Activated naive CD4-positive, alpha-beta T cell treated with anti-CD3 and anti-CD28 coated beads, Interleukin-2, amount 10 ng/mL, durations not matched to agents 7 days and 5 days (primary cell): ENCODE results near the gene NEK1.
"Not testable (repeated sequence)": the region's sequence is repeated elsewhere in the genome, so short reads cannot be mapped to it uniquely, and the experiment has no call there.

Experiments used
- CTCF ChIA-PET: fragments of 350-600 bp; sonication (Branson Sonifier 250); formaldehyde crosslinking; loops from one replicate; lab custom pipeline; 2021; ENCODE audit warnings: antibody characterized with exemption; lab: Charles Lee
- DNase-seq: peaks from one replicate; pipeline ENCODE4 v3.0.0-alpha.2; 2020
- H3K27ac Mint-ChIP-seq: one replicate; pipeline ENCODE4 v1.8.0; 2021; ENCODE audit warnings: mild to moderate bottlenecking, moderate library complexity, mixed read lengths
- H3K27me3 Mint-ChIP-seq: one replicate; pipeline ENCODE4 v1.8.0; 2021; ENCODE audit warnings: mild to moderate bottlenecking, mixed read lengths
- H3K36me3 Mint-ChIP-seq: one replicate; pipeline ENCODE4 v1.8.0; 2021; ENCODE audit warnings: mixed read lengths
- H3K4me1 Mint-ChIP-seq: one replicate; pipeline ENCODE4 v1.8.0; 2021; ENCODE audit warnings: mixed read lengths
- H3K4me3 Mint-ChIP-seq: one replicate; pipeline ENCODE4 v1.8.0; 2021; ENCODE audit warnings: mild to moderate bottlenecking, moderate library complexity, mixed read lengths
- H3K9me3 Mint-ChIP-seq: one replicate; pipeline ENCODE4 v1.8.0; 2021; ENCODE audit warnings: mixed read lengths

Gene NEK1

GRCh38 chr4:169485791-169486742 lies 126.3 kb downstream of the NEK1 start:
- no peak overlapping the region for H3K27ac Mint-ChIP-seq

GRCh38 chr4:169485086-169485485 lies 127.3 kb downstream of the NEK1 start:
- no peaks in the 10 kb centered on the region for H3K27me3 Mint-ChIP-seq
- no peak overlapping the region for H3K4me3 Mint-ChIP-seq
- no peaks in the 10 kb centered on the region for H3K9me3 Mint-ChIP-seq
- H3K36me3 Mint-ChIP-seq: no peaks in the 10 kb centered on the region
- CTCF ChIA-PET: interaction anchor here (0.8 to 1.6 kb wide), 9 partner anchors 70 to 702 kb away, joined by 3 to 8 read pairs (median 3); no protein-coding TSS in a partner anchor
- H3K4me1 Mint-ChIP-seq: no peaks in the 10 kb centered on the region
- DNase-seq: no peak
- H3K27ac Mint-ChIP-seq: no peak overlapping the region

More at GRCh38 chr4:169485791-169486742, 126.3 kb downstream of the NEK1 start:
- Mint-ChIP-seq H3K36me3 (no peaks in the 10 kb centered on the region), H3K27me3 (no peaks in the 10 kb centered on the region), H3K9me3 (no peaks in the 10 kb centered on the region), H3K4me3 (no peak overlapping the region), H3K4me1 (no peaks in the 10 kb centered on the region)
- DNase-seq: peak; percentile 59
- CTCF ChIA-PET: interaction anchor here (0.7 to 1.6 kb wide), 12 partner anchors 71 to 805 kb away, joined by 3 to 8 read pairs (median 3); no protein-coding TSS in a partner anchor

GRCh38 chr4:169484485-169484884 lies 127.9 kb downstream of the NEK1 start:
- no peak overlapping the region for H3K4me3 Mint-ChIP-seq
- H3K9me3 Mint-ChIP-seq: no peaks in the 10 kb centered on the region
- H3K4me1 Mint-ChIP-seq: no peaks in the 10 kb centered on the region
- H3K27me3 Mint-ChIP-seq: no peaks in the 10 kb centered on the region
- DNase-seq: no peak
- H3K27ac Mint-ChIP-seq: no peak overlapping the region
- no peaks in the 10 kb centered on the region for H3K36me3 Mint-ChIP-seq
- CTCF ChIA-PET: interaction anchor here (1.0 kb wide), 1 partner anchor 459 kb away, joined by 4 read pairs; no protein-coding TSS in a partner anchor

GRCh38 chr4:169464080-169464479 lies 148.3 kb downstream of the NEK1 start:
- Mint-ChIP-seq H3K9me3 (peaks cover 4% of the 10 kb centered on the region), H3K4me3 (no peak overlapping the region), H3K27ac (no peak overlapping the region), H3K27me3 (no peaks in the 10 kb centered on the region), H3K4me1 (no peaks in the 10 kb centered on the region), H3K36me3 (peaks cover 16% of the 10 kb centered on the region)
- CTCF ChIA-PET: no interaction called here
- DNase-seq: no peak

DNA sequence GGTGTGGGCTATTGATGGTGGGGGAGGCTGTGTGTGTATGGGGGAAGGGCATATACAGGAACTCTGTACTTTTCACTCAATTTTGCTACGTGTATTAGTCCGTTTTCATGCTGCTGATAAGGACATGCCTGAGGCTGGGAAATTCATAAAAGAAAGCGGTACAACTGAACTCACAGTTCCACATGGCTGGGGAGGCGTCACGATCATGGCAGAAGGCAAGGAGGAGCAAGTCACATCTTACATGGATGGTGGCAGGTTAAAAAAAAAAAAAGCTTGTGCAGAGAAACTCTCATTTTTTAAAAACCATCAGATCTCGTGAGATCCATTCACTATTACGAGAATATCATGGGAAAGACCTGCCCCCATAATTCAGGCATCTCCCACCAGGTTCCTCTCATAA lies 152.3 kb downstream of the NEK1 start:
- peaks cover 4% of the 10 kb centered on the region for H3K9me3 Mint-ChIP-seq
- CTCF ChIA-PET: no interaction called here
- no peak for DNase-seq
- H3K36me3 Mint-ChIP-seq: peaks cover 24% of the 10 kb centered on the region
- H3K4me3 Mint-ChIP-seq: no peak overlapping the region
- H3K27me3 Mint-ChIP-seq: no peaks in the 10 kb centered on the region
- H3K4me1 Mint-ChIP-seq: no peaks in the 10 kb centered on the region
- no peak overlapping the region for H3K27ac Mint-ChIP-seq

- Mint-ChIP-seq H3K4me3 (no peak overlapping the region), H3K9me3 (peaks cover 9% of the 10 kb centered on the region), H3K27ac (no peak overlapping the region), H3K4me1 (no peaks in the 10 kb centered on the region), H3K36me3 (peaks cover 30% of the 10 kb centered on the region), H3K27me3 (no peaks in the 10 kb centered on the region)
- CTCF ChIA-PET: no interaction called here
- no peak for DNase-seq
Observed at GRCh38 chr4:169458575-169458974, 153.8 kb downstream of the NEK1 start.

DNA sequence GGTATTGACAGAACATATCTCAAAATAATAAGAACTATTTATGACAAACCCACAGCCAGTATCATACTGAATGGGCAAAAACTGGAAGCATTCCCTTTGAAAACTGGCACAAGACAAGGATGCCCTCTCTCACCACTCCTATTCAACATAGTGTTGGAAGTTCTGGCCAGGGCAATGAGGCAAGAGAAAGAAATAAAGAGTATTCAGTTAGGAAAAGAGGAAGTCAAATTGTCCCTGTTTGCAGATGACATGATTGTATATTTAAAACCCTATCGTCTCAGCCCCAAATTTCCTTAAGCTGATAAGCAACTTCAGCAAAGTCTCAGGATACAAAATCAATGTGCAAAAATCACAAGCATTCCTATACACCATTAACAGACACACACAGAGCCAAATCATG lies 159.7 kb downstream of the NEK1 start:
- H3K27ac Mint-ChIP-seq, H3K4me3 Mint-ChIP-seq, CTCF ChIA-PET, H3K4me1 Mint-ChIP-seq, H3K27me3 Mint-ChIP-seq, DNase-seq: not testable (repeated sequence)
- Mint-ChIP-seq H3K36me3 (peaks cover 31% of the 10 kb centered on the region), H3K9me3 (peaks cover 11% of the 10 kb centered on the region)

- DNase-seq, H3K27ac Mint-ChIP-seq, CTCF ChIA-PET, H3K27me3 Mint-ChIP-seq, H3K4me1 Mint-ChIP-seq, H3K4me3 Mint-ChIP-seq: not testable (repeated sequence)
- Mint-ChIP-seq H3K9me3 (peaks cover 19% of the 10 kb centered on the region), H3K36me3 (peaks cover 36% of the 10 kb centered on the region)
Observed at GRCh38 chr4:169448935-169449334, 163.4 kb downstream of the NEK1 start.

DNA sequence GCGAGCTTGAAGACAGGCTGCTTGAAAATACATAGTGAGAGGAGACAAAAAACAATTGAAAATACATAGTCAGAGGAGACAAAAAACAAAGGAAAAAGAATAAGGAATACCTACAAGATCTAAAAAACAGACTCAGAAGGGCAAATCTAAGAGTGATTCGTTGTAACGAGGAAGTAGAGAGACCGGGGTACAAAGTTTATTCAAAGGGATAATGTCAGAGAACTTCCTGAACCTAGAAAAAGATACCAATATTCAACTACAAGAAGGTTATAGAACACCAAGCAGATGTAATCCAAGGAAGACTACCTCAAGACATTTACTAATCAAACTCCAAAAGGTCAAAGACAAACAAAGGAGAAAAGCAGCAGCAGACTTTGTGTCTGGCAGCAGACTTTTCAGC lies 165.6 kb downstream of the NEK1 start:
- Mint-ChIP-seq H3K4me1 (no peaks in the 10 kb centered on the region), H3K9me3 (peaks cover 27% of the 10 kb centered on the region), H3K27ac (no peak overlapping the region), H3K4me3 (no peak overlapping the region), H3K36me3 (peaks cover 43% of the 10 kb centered on the region), H3K27me3 (no peaks in the 10 kb centered on the region)
- no peak for DNase-seq
- CTCF ChIA-PET: no interaction called here

DNA sequence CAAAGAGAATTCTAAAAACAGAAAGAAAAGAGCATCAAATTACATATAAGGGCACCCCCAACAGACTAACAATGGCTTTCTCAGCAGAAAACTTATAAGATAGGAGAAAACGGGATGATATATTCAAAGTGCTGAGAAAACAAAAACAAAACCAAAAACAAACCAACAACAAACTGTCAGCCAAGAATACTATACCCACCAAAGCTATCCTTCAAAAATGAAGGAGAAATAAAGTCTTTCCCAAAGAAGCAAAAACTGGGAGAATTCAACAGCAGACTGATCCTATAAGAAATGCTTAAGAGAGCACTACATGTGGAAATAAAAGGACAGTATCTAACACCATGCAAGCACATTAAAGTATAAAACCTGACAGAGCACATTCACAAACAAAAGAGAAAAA lies 168.6 kb downstream of the NEK1 start:
- no peaks in the 10 kb centered on the region for H3K4me1 Mint-ChIP-seq
- CTCF ChIA-PET: no interaction called here
- H3K36me3 Mint-ChIP-seq: peaks cover 40% of the 10 kb centered on the region
- no peak overlapping the region for H3K4me3 Mint-ChIP-seq
- no peaks in the 10 kb centered on the region for H3K27me3 Mint-ChIP-seq
- DNase-seq: no peak
- no peak overlapping the region for H3K27ac Mint-ChIP-seq
- H3K9me3 Mint-ChIP-seq: peaks cover 27% of the 10 kb centered on the region

- DNase-seq: no peak
- Mint-ChIP-seq H3K4me1 (peaks cover 2% of the 10 kb centered on the region), H3K9me3 (peaks cover 21% of the 10 kb centered on the region), H3K27me3 (no peaks in the 10 kb centered on the region), H3K27ac (no peak overlapping the region), H3K4me3 (no peak overlapping the region), H3K36me3 (peaks cover 28% of the 10 kb centered on the region)
- CTCF ChIA-PET: no interaction called here
Observed at GRCh38 chr4:169440446-169440845, 171.9 kb downstream of the NEK1 start.

DNA sequence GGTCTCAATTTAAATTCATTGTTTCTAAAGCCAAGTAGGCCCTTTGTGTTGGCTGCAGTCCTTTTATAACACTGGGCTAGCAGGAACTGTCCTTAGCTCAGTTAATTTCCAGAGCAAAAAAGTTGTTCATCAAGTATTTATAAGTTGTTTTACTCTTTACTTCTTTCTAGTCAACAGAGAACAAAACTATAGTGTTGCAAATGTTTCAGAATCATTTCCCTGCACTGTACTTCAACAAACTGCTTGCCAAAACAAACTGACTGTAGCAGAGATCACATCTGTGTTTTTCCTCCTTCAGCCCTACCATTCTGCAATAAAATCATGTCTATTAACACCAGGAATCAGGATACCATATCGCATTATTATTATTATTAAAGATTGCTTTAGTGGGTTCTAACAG lies 173.1 kb downstream of the NEK1 start:
- H3K27ac Mint-ChIP-seq: no peak overlapping the region
- peaks cover 20% of the 10 kb centered on the region for H3K36me3 Mint-ChIP-seq
- no peak for DNase-seq

GRCh38 chr4:169438057-169438480 lies 174.3 kb downstream of the NEK1 start:
- no peak for DNase-seq
- Mint-ChIP-seq H3K27me3 (no peaks in the 10 kb centered on the region), H3K9me3 (peaks cover 5% of the 10 kb centered on the region), H3K4me1 (peaks cover 2% of the 10 kb centered on the region), H3K27ac (no peak overlapping the region), H3K4me3 (no peak overlapping the region), H3K36me3 (peaks cover 10% of the 10 kb centered on the region)
- CTCF ChIA-PET: no interaction called here

More for the DNA sequence above, 173.1 kb downstream of the NEK1 start:
- peaks cover 2% of the 10 kb centered on the region for H3K4me1 Mint-ChIP-seq
- H3K4me3 Mint-ChIP-seq: no peak overlapping the region
- H3K27me3 Mint-ChIP-seq: no peaks in the 10 kb centered on the region
- CTCF ChIA-PET: no interaction called here
- H3K9me3 Mint-ChIP-seq: peaks cover 14% of the 10 kb centered on the region

GRCh38 chr4:169437299-169438047 lies 174.9 kb downstream of the NEK1 start:
- no peak for DNase-seq
- Mint-ChIP-seq H3K27ac (no peak overlapping the region), H3K27me3 (no peaks in the 10 kb centered on the region), H3K4me3 (no peak overlapping the region), H3K4me1 (peaks cover 2% of the 10 kb centered on the region), H3K36me3 (peaks cover 8% of the 10 kb centered on the region), H3K9me3 (peaks cover 5% of the 10 kb centered on the region)
- CTCF ChIA-PET: no interaction called here
